Bronchial epithelial cell (primary cell): ENCODE data around the gene SPATA31E1. TPM values are rescaled to one million over a fixed set of nuclear protein-coding genes. Genes with fewer than 3 reads are reported as not detected.

Experiments
- DNase-seq: peaks from one replicate; pipeline ENCODE4 v3.0.0-alpha.2; 2010; ENCODE audit warnings: low read depth
- FAIRE-seq: peaks from 2 replicates; lab custom pipeline; 2011; peaks lifted over from hg19 to GRCh38; lab: Jason Lieb, UNC
- H3K27me3 ChIP-seq: 2 replicates; pipeline ENCODE4 v1.5.1; 2011; ENCODE audit warnings: low read length; ENCODE audit not compliant: control insufficient read depth, insufficient read depth
- H3K36me3 ChIP-seq: 2 replicates; pipeline ENCODE4 v1.5.1; 2011; ENCODE audit warnings: low read length; ENCODE audit not compliant: control insufficient read depth, insufficient read depth
- H3K4me3 ChIP-seq: 2 replicates; pipeline ENCODE4 v1.5.1; 2011; ENCODE audit warnings: mild to moderate bottlenecking, low read depth, low read length, control low read depth
- CTCF ChIP-seq: IDR thresholded peaks from 2 replicates; pipeline ENCODE4 v1.5.1; 2011; ENCODE audit warnings: mild to moderate bottlenecking, moderate library complexity, low read length, control low read depth, inconsistent platforms; ENCODE audit not compliant: insufficient read depth, severe bottlenecking
- total RNA-seq: library from RNA; depleted of rRNA; stranded (reverse); fragments of >200 nt; gene quantifications from 2 replicates; pipeline ENCODE4 v1.2.1, GENCODE V29; 2014

SPATA31E1 gene
- not detected in 2 replicates for total RNA-seq

GRCh38 chr9:87882627-87883026 is at the start of gene SPATA31E1:
Gene SPATA31E1, plus strand, starts transcription at chr9:87882877. Its CDS starts 15 bp downstream, at chr9:87882892.
- TF ChIP-seq CTCF = no peak
- H3K4me3 ChIP-seq = no peak within 1 kb of the TSS
- FAIRE-seq = no peak
- no peak for DNase-seq
- H3K27me3 ChIP-seq = no peaks in the 10 kb centered on the region
- H3K36me3 ChIP-seq = no peaks in the 10 kb centered on the region

DNA sequence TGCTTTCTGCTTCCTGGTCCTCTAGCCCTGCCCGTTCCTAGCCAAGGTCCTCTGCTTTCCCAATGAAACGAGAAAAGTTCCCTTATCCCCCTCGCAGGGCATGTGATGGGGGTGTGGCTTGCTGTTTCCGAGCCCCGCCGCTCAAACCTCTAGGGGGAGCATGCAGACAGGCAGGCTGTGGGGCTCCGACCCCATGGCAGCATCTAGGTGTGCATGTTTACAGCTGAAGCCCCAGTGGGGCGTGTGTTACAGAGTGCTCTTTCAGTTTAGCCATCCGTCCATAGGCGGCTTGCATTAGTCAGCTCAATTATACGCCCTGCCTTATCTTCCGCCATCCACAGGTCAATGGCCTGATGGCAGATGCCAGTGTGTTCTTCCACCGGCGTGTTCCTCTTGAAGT is 48.3 kb upstream of the SPATA31E1 start:
- no peak for TF ChIP-seq CTCF
- FAIRE-seq (no peak), DNase-seq (no peak)
- no peaks in the 10 kb centered on the region for H3K36me3 ChIP-seq
- H3K4me3 ChIP-seq = no peak overlapping the region
- no peaks in the 10 kb centered on the region for H3K27me3 ChIP-seq

- no peak for FAIRE-seq
- TF ChIP-seq CTCF = no peak
These were observed 46.1 kb upstream of the SPATA31E1 start for GRCh38 chr9:87836536-87836935.

DNA sequence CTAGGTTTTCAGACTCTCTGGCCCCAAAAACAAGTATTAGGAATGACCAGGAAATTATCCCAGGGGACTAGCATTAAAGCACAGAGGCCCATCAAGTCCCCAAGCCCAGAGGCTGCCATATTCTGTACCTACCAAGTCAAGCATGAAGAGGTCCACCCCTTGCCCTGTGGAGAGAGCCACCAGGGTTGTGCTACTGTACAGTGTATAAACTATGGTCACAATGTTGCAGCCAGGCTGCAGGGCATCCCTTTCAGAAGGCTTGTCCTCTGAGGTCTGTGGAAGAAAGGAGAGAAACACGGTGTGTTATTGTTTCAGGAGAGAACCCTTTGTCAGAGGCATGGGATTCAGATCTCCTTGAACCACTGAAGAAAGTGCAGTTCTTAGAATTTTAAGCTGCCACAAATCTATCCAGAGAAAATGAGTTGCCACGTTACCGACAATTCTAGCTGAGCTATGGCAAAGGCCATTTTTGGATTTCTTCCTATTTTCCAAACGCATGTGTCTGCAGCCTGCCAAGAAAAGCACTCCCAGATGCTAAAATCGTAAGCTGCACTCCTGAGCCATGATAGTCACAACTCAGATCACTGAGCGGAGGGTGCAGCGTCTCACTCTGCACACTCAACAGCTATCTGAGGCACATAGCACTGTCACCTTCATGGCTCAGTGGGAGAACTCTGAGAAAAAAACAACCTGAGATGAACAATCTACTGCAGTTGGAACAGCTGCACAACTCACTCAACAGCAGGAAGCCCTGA is 45.5 kb upstream of the SPATA31E1 start:
- no peaks in the 10 kb centered on the region for H3K27me3 ChIP-seq
- H3K4me3 ChIP-seq = no peak overlapping the region
- peak; percentile 60 for FAIRE-seq
- no peak for DNase-seq
- TF ChIP-seq CTCF = no peak
- H3K36me3 ChIP-seq = no peaks in the 10 kb centered on the region

More at GRCh38 chr9:87836536-87836935, 46.1 kb upstream of the SPATA31E1 start:
- Histone ChIP-seq H3K4me3 (no peak overlapping the region), H3K27me3 (no peaks in the 10 kb centered on the region), H3K36me3 (no peaks in the 10 kb centered on the region)
- DNase-seq = no peak

- H3K4me3 ChIP-seq = no peak overlapping the region
- H3K36me3 ChIP-seq = no peaks in the 10 kb centered on the region
- no peaks in the 10 kb centered on the region for H3K27me3 ChIP-seq
- TF ChIP-seq CTCF = no peak
- FAIRE-seq (no peak), DNase-seq (no peak)
These were observed 42.5 kb upstream of the SPATA31E1 start for GRCh38 chr9:87840134-87840533.
